IMR-90 (cell line): Measurements from ENCODE around the gene NFATC1. TPM values are rescaled to one million over a fixed set of nuclear protein-coding genes. Genes with fewer than 3 reads are reported as not detected.

Experiments used
- ATAC-seq: fragments of 200-7000 bp; cut with Tn5 transposase; 2 replicates; pipeline ENCODE4 v1.9.1; 2020; ENCODE audit warnings: low read depth, mild to moderate bottlenecking, moderate library complexity
- BruUV-seq: library from RNA; stranded (reverse); fragments of 400-500 nt; replicated peaks from 2 replicates; lab custom pipeline; 2021; lab: Mats Ljungman, UMichigan
- CTCF ChIA-PET: fragments of 300-600 bp; formaldehyde crosslinking; extraction: SDS; loops from one replicate; lab custom pipeline; 2021; ENCODE audit warnings: antibody characterized with exemption; lab: Yijun Ruan, JAX
- POLR2A ChIA-PET: fragments of 300-600 bp; sonication (Branson Sonifier 250); formaldehyde crosslinking; loops from one replicate; lab custom pipeline; 2022; ENCODE audit warnings: antibody characterized with exemption; ENCODE audit not compliant: unreplicated experiment; lab: Charles Lee
- DNase-seq: peaks from one replicate; pipeline ENCODE4 v3.0.0; 2013
- H2AFZ ChIP-seq: replicated peaks from 2 replicates; pipeline ENCODE3; 2013; ENCODE audit warnings: low read length, mild to moderate bottlenecking; ENCODE audit not compliant: poor library complexity
- H2AK5ac ChIP-seq: 2 replicates; pipeline ENCODE4 v1.6.1; 2013; ENCODE audit warnings: low read depth, low read length, inconsistent platforms
- H2AK9ac ChIP-seq: replicated peaks from 2 replicates; pipeline ENCODE3; 2013; ENCODE audit warnings: mild to moderate bottlenecking, low read depth, low read length, moderate library complexity; ENCODE audit not compliant: poor library complexity
- H2BK120ac ChIP-seq: 2 replicates; pipeline ENCODE4 v1.6.1; 2013; ENCODE audit warnings: low read depth, low read length, inconsistent platforms
- H2BK15ac ChIP-seq: 3 replicates; pipeline ENCODE4 v1.6.1; 2013; ENCODE audit warnings: low read depth, low read length, inconsistent platforms
- H2BK20ac ChIP-seq: 2 replicates; pipeline ENCODE4 v1.6.1; 2013; ENCODE audit warnings: low read depth, mild to moderate bottlenecking, inconsistent platforms, low read length, moderate library complexity
- H2BK5ac ChIP-seq: 2 replicates; pipeline ENCODE4 v1.6.1; 2013; ENCODE audit warnings: mild to moderate bottlenecking, low read depth, low read length, inconsistent platforms; ENCODE audit not compliant: poor library complexity, severe bottlenecking
- H3K14ac ChIP-seq: replicated peaks from 2 replicates; pipeline ENCODE4 v1.6.1; 2013; ENCODE audit warnings: low read depth, low read length, inconsistent platforms
- H3K18ac ChIP-seq: 2 replicates; pipeline ENCODE4 v1.6.1; 2013; ENCODE audit warnings: low read depth, low read length, control low read depth
- H3K23ac ChIP-seq: 2 replicates; pipeline ENCODE4 v1.6.1; 2013; ENCODE audit warnings: low read depth, low read length, inconsistent platforms
- H3K27ac ChIP-seq: 2 replicates; pipeline ENCODE4 v1.5.1; 2013; ENCODE audit warnings: mild to moderate bottlenecking, control low read depth, low read length; ENCODE audit not compliant: insufficient read depth
- H3K27me3 ChIP-seq: 2 replicates; pipeline ENCODE4 v1.6.1; 2013; ENCODE audit warnings: low read length; ENCODE audit not compliant: control insufficient read depth, insufficient read depth
- H3K36me3 ChIP-seq: 2 replicates; pipeline ENCODE4 v1.6.1; 2013; ENCODE audit warnings: low read length, mixed read lengths; ENCODE audit not compliant: control insufficient read depth, insufficient read depth
- H3K4ac ChIP-seq: 2 replicates; pipeline ENCODE4 v1.6.1; 2013; ENCODE audit warnings: low read depth, low read length, inconsistent platforms
- H3K4me1 ChIP-seq: 2 replicates; pipeline ENCODE4 v1.6.1; 2013; ENCODE audit warnings: low read length, mixed read lengths; ENCODE audit not compliant: control insufficient read depth, insufficient read depth
- H3K4me2 ChIP-seq: 2 replicates; pipeline ENCODE4 v1.6.1; 2013; ENCODE audit warnings: low read depth, mild to moderate bottlenecking, control low read depth, low read length, moderate library complexity
- H3K4me3 ChIP-seq: 2 replicates; pipeline ENCODE4 v1.5.1; 2013; ENCODE audit warnings: low read depth, mild to moderate bottlenecking, control low read depth, low read length, moderate library complexity; ENCODE audit not compliant: insufficient read depth
- H3K56ac ChIP-seq: 2 replicates; pipeline ENCODE4 v1.6.1; 2013; ENCODE audit warnings: low read length, inconsistent platforms; ENCODE audit not compliant: insufficient read depth; ENCODE audit errors: extremely low read depth
- H3K79me1 ChIP-seq, 2 experiments: 2 replicates each; pipeline ENCODE4 v1.6.1; 2013; ENCODE audit warnings: low read length in 2 of 2, inconsistent platforms in 1 of 2, low read depth in 1 of 2
- H3K9ac ChIP-seq: 2 replicates; pipeline ENCODE4 v1.6.1; 2013; ENCODE audit warnings: low read depth, low read length, control low read depth
- H3K9me1 ChIP-seq: 2 replicates; pipeline ENCODE4 v1.6.1; 2013; ENCODE audit warnings: low read length, inconsistent platforms; ENCODE audit not compliant: insufficient read depth
- H3K9me3 ChIP-seq: 2 replicates; pipeline ENCODE4 v1.6.1; 2013; ENCODE audit warnings: low read length; ENCODE audit not compliant: control insufficient read depth, insufficient read depth
- H4K20me1 ChIP-seq: 2 replicates; pipeline ENCODE4 v1.6.1; 2013; ENCODE audit warnings: low read length, inconsistent platforms; ENCODE audit not compliant: insufficient read depth
- H4K5ac ChIP-seq: 2 replicates; pipeline ENCODE4 v1.6.1; 2013; ENCODE audit warnings: mild to moderate bottlenecking, low read depth, low read length, control low read depth
- H4K8ac ChIP-seq, 2 experiments: 2 replicates each; pipeline ENCODE4 v1.6.1; 2013; ENCODE audit warnings: low read depth in 2 of 2, low read length in 2 of 2, control low read depth in 1 of 2, inconsistent platforms in 1 of 2
- H4K91ac ChIP-seq: 2 replicates; pipeline ENCODE4 v1.6.1; 2013; ENCODE audit warnings: low read depth, low read length, inconsistent platforms; ENCODE audit not compliant: insufficient read depth
- NFE2L2 ChIP-seq: fragments of 150-350 bp; IDR thresholded peaks from 2 replicates; pipeline ENCODE4 v1.6.1; 2016; ENCODE audit warnings: low read depth, mild to moderate bottlenecking, low read length
- RCOR1 ChIP-seq: IDR thresholded peaks from 2 replicates; pipeline ENCODE4 v1.6.1; 2012; ENCODE audit warnings: mild to moderate bottlenecking, low read length, improper control_type of control experiment; ENCODE audit not compliant: insufficient replicate concordance
- WGBS, 2 experiments: methylation state at CpG; one replicate each; pipeline versions ENCODE4 v1.1.5 to v1.1.7; 2013; ENCODE audit warnings: missing lambda C conversion rate in 2 of 2; ENCODE audit not compliant: insufficient read length in 1 of 2; ENCODE audit errors: extremely low coverage in 2 of 2; 5-methylcytosine and 5-hydroxymethylcytosine counted together
- dilution Hi-C: fragments of 300-500 bp; cut with HindIII; formaldehyde crosslinking; loops from one replicate; pipeline ENCODE4 v1.14.3; 2018; ENCODE audit warnings: low sequenced_read_pairs; ENCODE audit not compliant: unreplicated experiment
- in situ Hi-C: fragments of 300-500 bp; cut with MboI; formaldehyde crosslinking; loops from 3 replicates; pipeline ENCODE4 v1.14.3; 2019; ENCODE audit warnings: low sequenced_read_pairs, inconsistent platforms, mixed read lengths
- intact Hi-C: fragments of 100-400 bp; cut with micrococcal nuclease; formaldehyde crosslinking; loops from 2 replicates; pipeline ENCODE4 v1.10.0; 2022
- polyA plus RNA-seq, 3 experiments: library from polyadenylated mRNA; depleted of rRNA; stranded (reverse); fragments of >200 nt; gene quantifications; 2 replicates each; pipeline ENCODE4 v1.2.3, GENCODE V29; 2012; ENCODE audit warnings: low replicate concordance in 1 of 3
- total RNA-seq: library from RNA; depleted of rRNA; stranded (reverse); fragments of >200 nt; gene quantifications from 2 replicates; pipeline ENCODE4 v1.2.3, GENCODE V29; 2012

The NFATC1 gene
- total and polyA plus RNA-seq, 2 of the 4 experiments (the other 2 are of a cell fraction), result 0.36 to 1.8 TPM

DNA sequence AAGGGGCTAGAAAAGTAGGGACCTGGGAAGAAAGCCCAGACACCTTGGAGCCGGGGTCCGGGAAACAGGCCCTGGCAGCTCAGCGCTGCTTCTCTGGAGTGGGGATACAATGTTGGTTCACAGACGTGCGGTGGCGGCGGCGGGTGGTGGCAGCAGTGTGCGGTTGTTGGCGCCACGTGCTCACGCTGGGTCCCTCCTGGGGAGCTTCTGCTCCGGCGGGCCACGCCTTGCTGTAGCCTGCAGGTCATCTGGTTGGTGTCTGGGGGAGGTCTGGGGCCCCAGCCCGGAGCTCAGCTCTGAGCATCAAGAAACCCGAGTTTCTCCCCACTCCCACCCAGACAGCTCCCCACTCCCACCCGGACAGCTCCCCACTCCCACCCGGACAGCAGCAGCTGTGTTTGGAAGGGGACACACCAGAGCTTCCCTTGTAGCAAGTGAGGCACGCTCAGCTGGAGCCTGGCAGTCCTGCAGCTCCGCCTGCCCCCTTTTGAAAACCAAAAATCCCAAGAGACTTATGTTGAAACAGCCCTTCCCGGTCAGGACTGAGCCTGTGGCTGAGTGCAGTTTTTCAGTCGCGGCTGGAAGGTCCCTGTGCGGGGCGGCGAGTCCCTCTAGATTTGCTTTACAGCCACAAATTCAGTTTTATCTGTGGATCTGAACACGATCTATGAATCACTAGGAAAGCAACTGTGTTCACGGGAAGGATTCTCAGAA, 46.9 kb downstream of the NFATC1 start:
- Histone ChIP-seq H2BK120ac (no peak overlapping the region), H3K9ac (no peak overlapping the region), H3K36me3 (no peaks in the 10 kb centered on the region), H3K56ac (no peak overlapping the region), H3K4me2 (no peak overlapping the region), H4K20me1 (no peaks in the 10 kb centered on the region; the same call in 1 of the 2 replicates), H3K27ac (no peak overlapping the region), H2AFZ (no peak overlapping the region), H3K79me1 (no peaks in the 10 kb centered on the region), H3K9me3 (no peaks in the 10 kb centered on the region), H3K4me3 (no peak overlapping the region), H3K4me1 (peaks cover 3% of the 10 kb centered on the region; the same call in 1 of the 2 replicates), H3K23ac (no peak overlapping the region), H3K18ac (no peak overlapping the region), H2AK5ac (no peak overlapping the region), H2AK9ac (no peak overlapping the region), H2BK5ac (no peak overlapping the region), H4K8ac (no peak overlapping the region), H2BK20ac (no peak overlapping the region), H3K4ac (no peak overlapping the region), H4K5ac (no peak overlapping the region), H3K14ac (no peak overlapping the region), H3K27me3 (no peaks in the 10 kb centered on the region), H4K91ac (no peak overlapping the region), H2BK15ac (no peak overlapping the region), H3K9me1 (peaks cover 5% of the 10 kb centered on the region; the same call in 1 of the 2 replicates)
- ChIA-PET CTCF (interaction anchor here (0.6 kb wide), 1 partner anchor 56 kb away, joined by 4 read pairs; no protein-coding TSS in a partner anchor), POLR2A (no interaction called here)
- no peak for ATAC-seq
- intact Hi-C loops, result no loop called here
- no peak for DNase-seq
- no TSS peak for BruUV-seq
- dilution Hi-C loops, result no loop called here
- WGBS, 2 experiments, result 62% methylated on average over 7 of the region's 29 CpGs; no CpG with 5 or more reads in 1 of the 2 experiments
- in situ Hi-C loops, result no loop called here
- TF ChIP-seq RCOR1 (no peak), NFE2L2 (no peak)
